GM19351 (cell line): ENCODE measurements around the gene HIPK2.

Experiments used
- ATAC-seq: cut with Tn5 transposase; IDR thresholded peaks from one replicate; pipeline ENCODE4 v1.9.1; 2021; ENCODE audit warnings: mild to moderate bottlenecking, moderate library complexity; ENCODE audit not compliant: unreplicated experiment

The HIPK2 gene

DNA sequence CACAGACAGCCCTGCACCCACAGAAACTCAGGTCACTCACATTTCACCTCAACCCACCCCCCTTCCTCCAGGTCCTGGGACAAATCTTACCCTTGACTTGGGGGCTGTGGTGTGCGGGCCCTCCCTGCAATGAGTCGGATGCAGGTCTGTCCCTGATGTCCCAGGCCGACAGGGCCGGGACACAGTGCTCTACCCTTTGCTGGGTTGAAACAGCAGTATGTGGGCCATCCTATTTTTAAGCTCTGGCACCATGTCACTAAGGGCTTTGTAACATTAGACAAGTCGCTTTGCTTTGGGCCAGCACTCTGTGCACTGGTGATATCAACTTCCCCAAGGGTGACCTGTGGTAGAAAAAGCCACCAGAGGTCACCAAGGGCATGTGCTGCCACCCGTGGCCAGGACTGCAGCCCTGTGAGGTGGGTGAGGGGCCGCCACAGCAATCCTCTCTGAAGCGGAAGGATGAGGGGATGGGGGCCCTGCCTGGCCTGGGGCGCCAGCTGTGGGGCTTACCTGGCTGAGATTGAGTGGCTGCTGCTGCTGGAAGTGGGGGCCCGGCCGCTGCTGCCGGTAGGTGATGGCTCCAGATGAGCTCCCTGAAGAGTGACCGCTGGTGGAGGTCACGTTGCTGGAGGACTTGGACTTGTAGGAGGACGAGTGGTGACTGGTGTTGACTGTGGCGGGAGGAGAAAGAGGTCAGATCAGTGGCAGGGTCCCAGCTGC lies 203.0 kb downstream of the HIPK2 start:
- no peak for ATAC-seq

- no peak for ATAC-seq
These were observed 203.9 kb downstream of the HIPK2 start for GRCh38 chr7:139573871-139574270.

- no peak for ATAC-seq
These were observed 205.0 kb downstream of the HIPK2 start for GRCh38 chr7:139572704-139573385.

- no peak for ATAC-seq
These were observed 205.7 kb downstream of the HIPK2 start for GRCh38 chr7:139572071-139572470.

DNA sequence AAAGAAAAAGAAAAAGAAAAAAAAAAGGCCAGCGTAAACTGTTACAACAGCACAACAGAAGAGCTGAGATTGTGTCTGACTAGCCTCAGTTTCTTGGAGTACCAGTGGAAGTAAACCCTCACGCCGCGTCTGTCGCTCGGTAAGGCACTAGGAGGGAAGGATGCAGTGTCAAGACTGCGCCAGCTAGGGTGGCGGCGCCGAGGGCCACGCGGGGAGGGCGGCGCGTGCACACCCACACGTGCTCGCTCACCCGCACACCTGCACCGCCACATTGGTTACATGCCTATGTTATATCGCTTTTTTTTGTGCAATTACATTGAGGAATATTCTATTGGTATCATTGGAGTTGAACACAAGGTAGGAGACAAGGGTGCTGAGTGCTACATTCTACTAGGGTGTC lies 206.1 kb downstream of the HIPK2 start:
- no peak for ATAC-seq

- ATAC-seq = no peak
These were observed 206.6 kb downstream of the HIPK2 start for GRCh38 chr7:139571190-139571589.

- ATAC-seq = no peak
These were observed 207.2 kb downstream of the HIPK2 start for GRCh38 chr7:139570626-139571025.

DNA sequence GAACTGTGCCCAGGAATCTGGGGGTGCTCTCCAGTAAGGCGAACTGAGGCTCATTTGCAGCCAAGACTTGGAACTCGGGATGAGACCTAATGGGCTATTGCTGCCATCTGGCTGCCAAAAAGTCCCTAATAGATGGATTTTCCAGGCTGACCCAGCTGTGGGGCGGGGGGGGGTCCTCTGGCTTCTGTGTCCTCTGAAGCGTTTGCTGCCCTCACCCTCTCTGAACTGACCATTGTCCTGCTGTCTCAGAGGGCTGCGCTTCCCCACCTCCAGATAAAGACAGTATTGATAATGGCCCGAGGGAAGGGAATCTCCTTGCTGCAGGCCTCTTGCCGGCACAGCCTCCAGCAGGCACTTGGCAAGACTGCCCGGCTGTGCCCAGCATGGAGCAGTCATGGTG lies 207.7 kb downstream of the HIPK2 start:
- ATAC-seq = no peak

GRCh38 chr7:139568813-139569490 lies 208.8 kb downstream of the HIPK2 start:
- ATAC-seq = no peak

DNA sequence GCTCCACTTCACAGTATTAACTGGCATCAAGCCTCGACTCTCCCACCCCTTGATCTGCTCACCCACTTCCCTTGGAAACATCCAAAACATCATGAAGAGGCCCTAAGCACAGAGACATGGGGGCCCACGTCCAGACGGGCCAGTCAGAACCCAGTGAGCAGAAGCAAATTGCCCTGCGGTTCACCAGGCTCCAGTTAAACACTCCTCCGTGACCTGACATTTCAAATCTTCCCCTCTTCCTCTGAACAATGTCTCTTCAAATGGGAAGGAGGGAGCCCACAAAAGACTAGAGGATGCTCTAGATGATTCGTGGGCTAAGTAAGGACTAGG lies 209.5 kb downstream of the HIPK2 start:
- no peak for ATAC-seq

GRCh38 chr7:139567647-139568345 lies 210.0 kb downstream of the HIPK2 start:
- ATAC-seq = no peak

DNA sequence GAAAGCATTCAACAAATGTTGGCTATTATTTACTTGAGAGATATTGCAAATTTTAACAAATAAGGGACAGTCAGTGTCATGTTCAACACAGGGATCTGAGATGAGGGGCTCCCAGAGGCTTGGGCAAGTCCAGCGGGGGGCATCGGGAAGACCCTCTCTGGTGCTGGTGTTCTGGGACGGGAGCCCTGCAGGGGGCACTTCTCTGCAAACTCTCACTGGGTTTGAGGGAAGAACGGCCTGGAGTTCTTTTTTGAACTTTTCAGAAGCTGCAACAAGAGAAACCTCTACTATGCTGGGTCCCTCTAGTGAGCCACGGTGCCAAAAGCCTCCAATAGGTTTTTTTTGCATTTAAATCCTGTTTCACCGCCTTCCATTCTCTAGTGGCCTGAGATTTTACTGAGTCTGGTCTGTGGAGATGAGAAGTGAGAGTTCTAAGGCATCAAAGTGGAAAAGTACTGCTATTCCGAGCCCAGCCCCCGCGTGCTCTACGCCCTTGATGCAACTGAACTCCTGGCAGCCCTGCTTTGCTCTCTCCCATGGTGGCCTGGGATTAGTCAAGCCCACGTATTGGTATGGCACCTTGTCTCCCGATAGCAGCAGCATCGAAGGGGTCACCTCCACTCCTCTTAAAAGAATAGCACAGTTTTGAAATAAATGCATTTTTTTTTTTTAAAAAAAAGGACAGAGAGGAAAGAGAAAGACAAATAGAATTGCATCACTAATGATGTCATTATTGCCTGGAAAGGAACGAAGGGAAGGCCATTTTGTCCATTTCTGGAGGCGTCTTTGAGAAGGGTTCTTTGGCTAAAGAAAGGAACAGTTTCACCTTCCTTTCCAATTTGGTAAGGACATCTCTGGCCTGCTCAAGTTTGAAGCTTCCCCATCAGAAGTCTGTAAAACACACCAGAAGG lies 210.8 kb downstream of the HIPK2 start:
- ATAC-seq = no peak

- ATAC-seq = no peak
These were observed 211.7 kb downstream of the HIPK2 start for GRCh38 chr7:139566075-139566474.

DNA sequence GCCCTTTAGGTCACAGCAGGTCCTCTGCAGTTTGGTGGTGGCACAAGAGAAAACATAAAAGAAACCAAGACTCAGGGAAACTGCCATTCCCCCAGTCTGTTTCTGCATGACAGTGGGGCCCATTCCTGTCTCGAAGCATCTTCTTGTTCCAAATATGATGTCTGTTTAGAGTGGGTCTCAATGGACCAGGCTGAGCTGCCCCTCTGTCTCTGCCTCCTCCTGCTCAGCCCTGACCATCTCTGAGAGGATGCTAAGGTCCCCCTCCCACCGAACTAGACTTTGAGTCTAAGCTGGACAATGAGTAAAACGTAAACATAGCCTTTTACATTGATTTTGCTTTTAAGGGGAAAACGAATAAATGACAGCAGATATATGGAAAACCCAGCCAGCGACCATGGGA lies 213.9 kb downstream of the HIPK2 start:
- ATAC-seq = no peak

GRCh38 chr7:139562961-139563565 lies 214.7 kb downstream of the HIPK2 start:
- ATAC-seq = no peak

- ATAC-seq = no peak
These were observed 215.3 kb downstream of the HIPK2 start for GRCh38 chr7:139562491-139562890.

DNA sequence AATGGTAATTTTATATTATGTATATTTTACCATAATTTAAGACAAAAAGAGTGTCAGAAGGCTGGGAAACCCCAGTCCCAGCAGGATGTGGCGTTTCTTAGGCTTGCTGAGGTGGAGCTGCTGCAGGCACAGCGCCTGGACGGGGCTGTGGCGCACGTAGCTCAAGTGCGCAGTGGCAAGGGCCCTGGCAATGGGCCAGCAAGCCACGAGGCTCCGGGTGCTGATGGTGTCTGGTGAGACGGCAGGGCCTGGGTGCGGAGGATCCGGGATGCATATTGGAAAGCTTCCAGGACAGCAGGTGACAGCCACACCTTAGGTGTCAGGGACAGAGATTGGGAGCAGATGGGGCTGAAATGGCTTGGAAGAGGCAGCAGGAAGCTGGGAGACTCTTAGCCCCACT lies 217.1 kb downstream of the HIPK2 start:
- no peak for ATAC-seq

DNA sequence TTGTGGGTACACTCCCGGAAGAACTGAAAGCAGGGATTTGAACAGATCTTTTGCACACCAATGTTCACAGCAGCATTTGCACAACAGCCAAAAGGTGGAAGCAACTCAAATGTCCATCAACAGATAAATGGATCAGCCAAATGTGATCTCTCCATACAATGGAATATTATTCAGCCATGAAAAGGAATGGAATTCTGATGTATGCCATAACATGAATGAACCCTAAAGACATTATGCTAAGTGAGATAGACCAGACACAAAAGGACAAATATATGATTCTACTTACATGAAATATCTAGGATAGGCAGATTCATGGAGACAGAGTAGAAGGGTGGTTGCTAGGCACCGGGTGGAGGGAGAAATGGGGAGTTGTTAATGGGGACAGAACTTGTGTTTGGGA lies 217.6 kb downstream of the HIPK2 start:
- ATAC-seq = no peak

GRCh38 chr7:139559364-139560105 lies 218.3 kb downstream of the HIPK2 start:
- ATAC-seq = no peak
